H9 (cell line): ENCODE data around the gene GRM3. TPM values are rescaled to one million over a fixed set of nuclear protein-coding genes. Genes with fewer than 3 reads are reported as not detected.

Experiments used
- DNase-seq: peaks from one replicate; pipeline ENCODE4 v3.0.0-alpha.2; 2017
- H2AFZ ChIP-seq: one replicate; pipeline ENCODE4 v1.6.1; 2013; ENCODE audit warnings: mild to moderate bottlenecking, low read length, control low read depth, moderate library complexity
- H2AK5ac ChIP-seq: 2 replicates; pipeline ENCODE4 v1.6.1; 2013; ENCODE audit warnings: low read length, control low read depth, mixed read lengths; ENCODE audit not compliant: insufficient read length
- H2BK120ac ChIP-seq: one replicate; pipeline ENCODE4 v1.6.1; 2013; ENCODE audit warnings: low read depth, mild to moderate bottlenecking, low read length, control low read depth, inconsistent platforms; ENCODE audit not compliant: poor library complexity, severe bottlenecking
- H2BK12ac ChIP-seq: 2 replicates; pipeline ENCODE4 v1.6.1; 2013; ENCODE audit warnings: low read length, control low read depth, mixed read lengths, low read depth; ENCODE audit not compliant: insufficient read length
- H2BK15ac ChIP-seq: 2 replicates; pipeline ENCODE4 v1.6.1; 2013; ENCODE audit warnings: low read depth, low read length, control low read depth
- H2BK20ac ChIP-seq: one replicate; pipeline ENCODE4 v1.6.1; 2013; ENCODE audit warnings: low read depth, mild to moderate bottlenecking, low read length, control low read depth, inconsistent platforms; ENCODE audit not compliant: poor library complexity, severe bottlenecking
- H2BK5ac ChIP-seq: 2 replicates; pipeline ENCODE4 v1.6.1; 2013; ENCODE audit warnings: low read length, control low read depth, mixed read lengths; ENCODE audit not compliant: insufficient read length
- H3K14ac ChIP-seq: 2 replicates; pipeline ENCODE4 v1.6.1; 2013; ENCODE audit warnings: low read length, control low read depth; ENCODE audit not compliant: insufficient read depth
- H3K18ac ChIP-seq: 2 replicates; pipeline ENCODE4 v1.6.1; 2013; ENCODE audit warnings: low read depth, mild to moderate bottlenecking, mixed read lengths, low read length, control low read depth; ENCODE audit not compliant: insufficient read length
- H3K23ac ChIP-seq: 2 replicates; pipeline ENCODE4 v1.6.1; 2013; ENCODE audit warnings: low read length, control low read depth, mixed read lengths, low read depth; ENCODE audit not compliant: insufficient read length
- H3K23me2 ChIP-seq: 2 replicates; pipeline ENCODE4 v1.6.1; 2013; ENCODE audit warnings: low read depth, mild to moderate bottlenecking, mixed read lengths, low read length, control low read depth; ENCODE audit not compliant: insufficient read length, poor library complexity, severe bottlenecking
- H3K27ac ChIP-seq: 2 replicates; pipeline ENCODE4 v1.5.1; 2013; ENCODE audit warnings: low read length, control low read depth, mixed read lengths, low read depth; ENCODE audit not compliant: insufficient read length
- H3K27me3 ChIP-seq: 2 replicates; pipeline ENCODE4 v1.6.1; 2013; ENCODE audit warnings: low read length, control low read depth, inconsistent platforms; ENCODE audit not compliant: insufficient read depth
- H3K4ac ChIP-seq: 2 replicates; pipeline ENCODE4 v1.6.1; 2013; ENCODE audit warnings: low read depth, mild to moderate bottlenecking, control low read depth, inconsistent platforms, low read length, moderate library complexity
- H3K4me1 ChIP-seq: 2 replicates; pipeline ENCODE4 v1.6.1; 2013; ENCODE audit warnings: low read length, control low read depth, inconsistent platforms; ENCODE audit not compliant: insufficient read depth
- H3K4me2 ChIP-seq: 2 replicates; pipeline ENCODE4 v1.6.1; 2013; ENCODE audit warnings: low read length, control low read depth, mixed read lengths; ENCODE audit not compliant: insufficient read length, insufficient read depth
- H3K56ac ChIP-seq: 2 replicates; pipeline ENCODE4 v1.6.1; 2013; ENCODE audit warnings: low read depth, mild to moderate bottlenecking, mixed read lengths, low read length, control low read depth; ENCODE audit not compliant: insufficient read length
- H3K79me1 ChIP-seq: 2 replicates; pipeline ENCODE4 v1.6.1; 2013; ENCODE audit warnings: low read depth, mild to moderate bottlenecking, moderate library complexity, low read length, control low read depth, inconsistent platforms; ENCODE audit not compliant: insufficient read depth, poor library complexity, severe bottlenecking
- H3K79me2 ChIP-seq: 2 replicates; pipeline ENCODE4 v1.6.1; 2013; ENCODE audit warnings: low read length, control low read depth, inconsistent platforms; ENCODE audit not compliant: insufficient read depth
- H3K9ac ChIP-seq: 2 replicates; pipeline ENCODE4 v1.6.1; 2013; ENCODE audit warnings: low read length, control low read depth, mixed read lengths; ENCODE audit not compliant: insufficient read length; ENCODE audit errors: extremely low read depth
- H3K9me3 ChIP-seq: one replicate; pipeline ENCODE4 v1.6.1; 2013; ENCODE audit warnings: low read depth, low read length, inconsistent platforms; ENCODE audit not compliant: control insufficient read depth
- H3T11ph ChIP-seq: one replicate; pipeline ENCODE4 v1.6.1; 2013; ENCODE audit warnings: mild to moderate bottlenecking, low read length, control low read depth, inconsistent platforms
- H4K20me1 ChIP-seq: one replicate; pipeline ENCODE4 v1.6.1; 2013; ENCODE audit not compliant: control insufficient read depth, insufficient read length, insufficient read depth
- H4K5ac ChIP-seq: 2 replicates; pipeline ENCODE4 v1.6.1; 2013; ENCODE audit warnings: low read depth, mild to moderate bottlenecking, mixed read lengths, low read length, control low read depth; ENCODE audit not compliant: insufficient read length
- H4K8ac ChIP-seq: replicated peaks from 2 replicates; pipeline ENCODE4 v1.6.1; 2013; ENCODE audit warnings: low read length, control low read depth, mixed read lengths, low read depth; ENCODE audit not compliant: insufficient read length
- H4K91ac ChIP-seq: 2 replicates; pipeline ENCODE4 v1.6.1; 2013; ENCODE audit warnings: low read depth, mild to moderate bottlenecking, moderate library complexity, mixed read lengths, low read length, control low read depth; ENCODE audit not compliant: insufficient read length
- H3K27ac Mint-ChIP-seq, 3 experiments: 2 replicates in 2 of 3; 3 replicates in 1 of 3; pipeline ENCODE4 v1.8.0; 2020 to 2021; ENCODE audit warnings: mixed read lengths in 3 of 3, mild to moderate bottlenecking in 1 of 3, moderate library complexity in 1 of 3
- H3K27me3 Mint-ChIP-seq: 2 replicates; pipeline ENCODE4 v1.8.0; 2021; ENCODE audit warnings: low read depth, mild to moderate bottlenecking, moderate library complexity, mixed read lengths
- H3K36me3 Mint-ChIP-seq, 3 experiments: 2 replicates in 2 of 3; 3 replicates in 1 of 3; pipeline ENCODE4 v1.8.0; 2020 to 2021; ENCODE audit warnings: low read depth in 3 of 3, mixed read lengths in 3 of 3; ENCODE audit not compliant: insufficient read depth in 1 of 3
- H3K4me1 Mint-ChIP-seq, 2 experiments: 2 replicates each; pipeline ENCODE4 v1.8.0; 2020; ENCODE audit warnings: mixed read lengths in 2 of 2
- H3K4me3 Mint-ChIP-seq, 2 experiments: 2 replicates in 1 of 2; 3 replicates in 1 of 2; pipeline ENCODE4 v1.8.0; 2020 to 2021; ENCODE audit warnings: mild to moderate bottlenecking in 2 of 2, mixed read lengths in 2 of 2, moderate library complexity in 1 of 2
- H3K9me3 Mint-ChIP-seq, 2 experiments: 2 replicates in 1 of 2; 3 replicates in 1 of 2; pipeline ENCODE4 v1.8.0; 2020; ENCODE audit warnings: mild to moderate bottlenecking in 2 of 2, mixed read lengths in 2 of 2, moderate library complexity in 1 of 2
- WGBS: extraction: QIAGEN DNeasy Blood & Tissue Kit; methylation state at CpG from one replicate; pipeline ENCODE4 v1.1.7; 2013; ENCODE audit warnings: missing lambda C conversion rate, low lambda C conversion rate, mixed read lengths; ENCODE audit not compliant: insufficient read length; ENCODE audit errors: extremely low coverage; 5-methylcytosine and 5-hydroxymethylcytosine counted together
- total RNA-seq: library from RNA; stranded (reverse); gene quantifications from 2 replicates; pipeline ENCODE4 v1.2.1, GENCODE V29; 2021
- TF ChIP-seq, protein P1 (sequence below): fragments of 200-600 bp; sonication (generic); conservative IDR thresholded peaks from 3 replicates; pipeline ENCODE4 v1.8.0; 2021; ENCODE audit warnings: antibody characterized with exemption, mild to moderate bottlenecking

GRM3 gene
- total RNA-seq, 1 experiment from 2014 or later = 0.15 TPM

DNA sequence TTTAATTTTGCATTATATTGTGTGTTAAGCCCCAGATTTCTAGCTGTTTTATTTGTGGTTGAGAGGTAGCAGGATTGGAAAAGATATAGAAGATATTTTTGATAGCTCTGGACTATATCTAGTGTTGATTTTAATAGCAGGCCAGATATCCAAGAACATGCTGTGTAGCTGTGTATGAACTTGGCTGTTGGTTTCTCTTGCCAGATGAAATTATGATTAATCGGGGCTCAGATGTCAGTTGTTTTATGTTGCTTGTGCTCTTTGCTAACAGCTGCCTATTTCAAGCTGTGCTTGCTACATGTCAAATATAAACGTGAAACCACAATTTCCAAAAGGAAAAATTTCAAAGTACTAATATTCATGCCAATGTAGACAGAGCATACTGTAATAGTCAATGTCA, 141.1 kb downstream of the GRM3 start:
- no peak overlapping the region for H4K91ac ChIP-seq
- H3K79me1 ChIP-seq = no peaks in the 10 kb centered on the region
- H3K27ac Mint-ChIP-seq = no peak overlapping the region
- no peak overlapping the region for H2BK20ac ChIP-seq
- H3K56ac ChIP-seq = no peak overlapping the region
- DNase-seq = no peak
- H3T11ph ChIP-seq = no peak overlapping the region
- no peak overlapping the region for H2AK5ac ChIP-seq
- H3K27ac ChIP-seq = no peak overlapping the region
- no peak overlapping the region for H3K9ac ChIP-seq
- no peak overlapping the region for H2BK120ac ChIP-seq
- H3K4me1 Mint-ChIP-seq = no peaks in the 10 kb centered on the region
- H4K5ac ChIP-seq = no peak overlapping the region
- no peak overlapping the region for H3K4ac ChIP-seq
- H3K9me3 Mint-ChIP-seq = no peaks in the 10 kb centered on the region
- H3K4me3 Mint-ChIP-seq = no peak overlapping the region
- H2BK5ac ChIP-seq = no peak overlapping the region
- TF ChIP-seq, protein P1, sequence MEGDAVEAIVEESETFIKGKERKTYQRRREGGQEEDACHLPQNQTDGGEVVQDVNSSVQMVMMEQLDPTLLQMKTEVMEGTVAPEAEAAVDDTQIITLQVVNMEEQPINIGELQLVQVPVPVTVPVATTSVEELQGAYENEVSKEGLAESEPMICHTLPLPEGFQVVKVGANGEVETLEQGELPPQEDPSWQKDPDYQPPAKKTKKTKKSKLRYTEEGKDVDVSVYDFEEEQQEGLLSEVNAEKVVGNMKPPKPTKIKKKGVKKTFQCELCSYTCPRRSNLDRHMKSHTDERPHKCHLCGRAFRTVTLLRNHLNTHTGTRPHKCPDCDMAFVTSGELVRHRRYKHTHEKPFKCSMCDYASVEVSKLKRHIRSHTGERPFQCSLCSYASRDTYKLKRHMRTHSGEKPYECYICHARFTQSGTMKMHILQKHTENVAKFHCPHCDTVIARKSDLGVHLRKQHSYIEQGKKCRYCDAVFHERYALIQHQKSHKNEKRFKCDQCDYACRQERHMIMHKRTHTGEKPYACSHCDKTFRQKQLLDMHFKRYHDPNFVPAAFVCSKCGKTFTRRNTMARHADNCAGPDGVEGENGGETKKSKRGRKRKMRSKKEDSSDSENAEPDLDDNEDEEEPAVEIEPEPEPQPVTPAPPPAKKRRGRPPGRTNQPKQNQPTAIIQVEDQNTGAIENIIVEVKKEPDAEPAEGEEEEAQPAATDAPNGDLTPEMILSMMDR = no peak
- H3K4me2 ChIP-seq = no peak overlapping the region
- H3K18ac ChIP-seq = no peak overlapping the region
- no peak overlapping the region for H4K8ac ChIP-seq
- no peak overlapping the region for H3K14ac ChIP-seq
- WGBS = no CpG with 5 or more reads among the region's 2 CpGs
- no peaks in the 10 kb centered on the region for H3K23me2 ChIP-seq
- no peak overlapping the region for H2BK12ac ChIP-seq
- H3K79me2 ChIP-seq = no peaks in the 10 kb centered on the region
- H2AFZ ChIP-seq = no peak overlapping the region
- H4K20me1 ChIP-seq = no peaks in the 10 kb centered on the region
- peaks cover 0 to 3% (median 0%) of the 10 kb centered on the region in 3 experiments; a peak in 1 of 7 replicates for H3K36me3 Mint-ChIP-seq
- H3K9me3 ChIP-seq = no peaks in the 10 kb centered on the region
- no peak overlapping the region for H2BK15ac ChIP-seq
- H3K23ac ChIP-seq = no peak overlapping the region
- H3K4me1 ChIP-seq = no peaks in the 10 kb centered on the region
- no peaks in the 10 kb centered on the region for H3K27me3 Mint-ChIP-seq
- no peaks in the 10 kb centered on the region for H3K27me3 ChIP-seq
